Measurements from ENCODE around the gene SERTAD2. TPM values are rescaled to one million over a fixed set of nuclear protein-coding genes. Genes with fewer than 3 reads are reported as not detected.

The SERTAD2 gene
- total RNA-seq, 1 donor from 2014 or later, result 14.5 TPM

- Histone ChIP-seq H3K4me1 (peaks cover 9% of the 10 kb centered on the region), H3K9me3 (replicated peaks) (no peaks in the 10 kb centered on the region), H3K4me3 (no peak overlapping the region), H3K27ac (replicated peaks) (no peak overlapping the region), H3K36me3 (no peaks in the 10 kb centered on the region), H3K27me3 (ENCODE audit: low read depth) (no peaks in the 10 kb centered on the region)
- DNase-seq, result no peak
- no peak for TF ChIP-seq CTCF (IDR thresholded peaks at IDR 0.05; ENCODE audit: borderline replicate concordance)
- intact Hi-C loops (cut with micrococcal nuclease), result no loop called here
Measured at GRCh38 chr2:64626146-64626809, 27.4 kb downstream of the SERTAD2 start.

- Histone ChIP-seq H3K27ac (replicated peaks) (no peak overlapping the region), H3K9me3 (replicated peaks) (no peaks in the 10 kb centered on the region), H3K4me1 (peaks cover 9% of the 10 kb centered on the region), H3K4me3 (no peak overlapping the region), H3K27me3 (ENCODE audit: low read depth) (no peaks in the 10 kb centered on the region), H3K36me3 (no peaks in the 10 kb centered on the region)
- DNase-seq, result no peak
- no peak for TF ChIP-seq CTCF (IDR thresholded peaks at IDR 0.05; ENCODE audit: borderline replicate concordance)
- intact Hi-C loops (cut with micrococcal nuclease), result no loop called here
Measured at GRCh38 chr2:64625299-64626145, 28.2 kb downstream of the SERTAD2 start.

GRCh38 chr2:64624862-64625261, 28.9 kb downstream of the SERTAD2 start:
- no peak overlapping the region for H3K27ac ChIP-seq (replicated peaks)
- no peak for DNase-seq
- intact Hi-C loops (cut with micrococcal nuclease), result no loop called here
- H3K27me3 ChIP-seq (ENCODE audit: low read depth), result no peaks in the 10 kb centered on the region
- no peaks in the 10 kb centered on the region for H3K36me3 ChIP-seq
- H3K9me3 ChIP-seq (replicated peaks), result no peaks in the 10 kb centered on the region
- peaks cover 9% of the 10 kb centered on the region for H3K4me1 ChIP-seq
- TF ChIP-seq CTCF (IDR thresholded peaks at IDR 0.05; ENCODE audit: borderline replicate concordance), result no peak
- no peak overlapping the region for H3K4me3 ChIP-seq

- Histone ChIP-seq H3K4me1 (peaks cover 3% of the 10 kb centered on the region), H3K27ac (replicated peaks) (no peak overlapping the region), H3K27me3 (ENCODE audit: low read depth) (no peaks in the 10 kb centered on the region), H3K4me3 (no peak overlapping the region), H3K9me3 (replicated peaks) (no peaks in the 10 kb centered on the region), H3K36me3 (no peaks in the 10 kb centered on the region)
- intact Hi-C loops (cut with micrococcal nuclease), result no loop called here
- TF ChIP-seq CTCF (IDR thresholded peaks at IDR 0.05; ENCODE audit: borderline replicate concordance), result no peak
- no peak for DNase-seq
Measured at GRCh38 chr2:64624108-64624610, 29.6 kb downstream of the SERTAD2 start.

- no peak overlapping the region for H3K4me3 ChIP-seq
- H3K27ac ChIP-seq (replicated peaks), result no peak overlapping the region
- H3K27me3 ChIP-seq (ENCODE audit: low read depth), result no peaks in the 10 kb centered on the region
- intact Hi-C loops (cut with micrococcal nuclease), result no loop called here
- no peaks in the 10 kb centered on the region for H3K36me3 ChIP-seq
- DNase-seq, result no peak
- no peak for TF ChIP-seq CTCF (IDR thresholded peaks at IDR 0.05; ENCODE audit: borderline replicate concordance)
- no peaks in the 10 kb centered on the region for H3K9me3 ChIP-seq (replicated peaks)
- H3K4me1 ChIP-seq, result no peaks in the 10 kb centered on the region
Measured at GRCh38 chr2:64623242-64623850, 30.4 kb downstream of the SERTAD2 start.

Data from left ventricle myocardium inferior (tissue), 1 donor.